Activated CD4-positive, alpha-beta T cell treated with anti-CD3 and anti-CD28 coated beads for 36 hours (primary cell): ENCODE data around the gene IL6R. TPM values are rescaled to one million over a fixed set of nuclear protein-coding genes. Genes with fewer than 3 reads are reported as not detected.

Experiments
- ATAC-seq: fragments of 200-7000 bp; cut with Tn5 transposase; one replicate; pipeline ENCODE4 v1.10.0; 2021; ENCODE audit warnings: mild to moderate bottlenecking, moderate library complexity
- CTCF ChIA-PET: fragments of 350-600 bp; sonication (Branson Sonifier 250); formaldehyde crosslinking; loops from one replicate; lab custom pipeline; 2021; ENCODE audit warnings: antibody characterized with exemption; lab: Charles Lee
- POLR2A ChIA-PET: fragments of 350-600 bp; sonication (Branson Sonifier 250); formaldehyde crosslinking; loops from one replicate; lab custom pipeline; 2021; ENCODE audit warnings: antibody characterized with exemption, inconsistent platforms; lab: Charles Lee
- DNase-seq: peaks from one replicate; pipeline ENCODE4 v3.0.0-alpha.2; 2020
- H3K27ac Mint-ChIP-seq: one replicate; pipeline ENCODE4 v1.8.0; 2021; ENCODE audit warnings: mixed read lengths
- H3K27me3 Mint-ChIP-seq: one replicate; pipeline ENCODE4 v1.8.0; 2021; ENCODE audit warnings: mixed read lengths
- H3K36me3 Mint-ChIP-seq: one replicate; pipeline ENCODE4 v1.8.0; 2021; ENCODE audit warnings: low read depth, mixed read lengths
- H3K4me1 Mint-ChIP-seq: one replicate; pipeline ENCODE4 v1.8.0; 2021; ENCODE audit warnings: mixed read lengths
- H3K4me3 Mint-ChIP-seq: one replicate; pipeline ENCODE4 v1.8.0; 2021; ENCODE audit warnings: mild to moderate bottlenecking, moderate library complexity, mixed read lengths
- H3K9me3 Mint-ChIP-seq: one replicate; pipeline ENCODE4 v1.8.0; 2021; ENCODE audit warnings: low read depth, mixed read lengths
- intact Hi-C, 2 experiments: fragments of 100-400 bp; cut with DNase I in 1 of 2; cut with micrococcal nuclease in 1 of 2; formaldehyde crosslinking; loops; one replicate each; pipeline versions ENCODE4 v1.14.2 to v1.15.1; 2022 to 2024; cut with DNase I, micrococcal nuclease
- total RNA-seq, 2 experiments: library from RNA; stranded (reverse); gene quantifications; one replicate each; pipeline ENCODE4 v1.2.3, GENCODE V29; 2021

IL6R gene
- total RNA-seq, 2 experiments from 2014 or later: 13.1 to 14.0 TPM

DNA sequence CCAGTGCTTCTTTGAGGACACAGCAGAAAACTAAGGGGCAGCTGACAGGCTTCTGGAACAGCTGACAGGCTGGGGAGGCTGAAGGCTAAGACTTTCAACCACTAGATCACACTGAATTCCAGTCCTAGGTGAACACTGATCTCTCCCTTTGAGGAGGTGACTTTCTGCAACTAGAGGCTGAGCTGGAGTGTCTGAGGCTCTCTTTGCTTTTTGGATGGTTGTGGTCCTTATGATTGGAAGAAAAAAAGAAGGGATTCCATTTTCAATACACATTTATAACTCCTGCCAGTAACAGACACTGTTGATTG lies 1.4 kb downstream of the IL6R start:
- H3K4me1 Mint-ChIP-seq: peaks cover 86% of the 10 kb centered on the region
- no peaks in the 10 kb centered on the region for H3K9me3 Mint-ChIP-seq
- H3K27ac Mint-ChIP-seq: peak overlapping the region; percentile 95
- CTCF ChIA-PET: interaction anchor here (0.7 to 3.6 kb wide), 12 partner anchors 13 to 472 kb away, joined by 3 to 20 read pairs (median 4); no protein-coding TSS in a partner anchor
- H3K4me3 Mint-ChIP-seq: peak overlapping the region; percentile 83
- peaks cover 8% of the 10 kb centered on the region for H3K36me3 Mint-ChIP-seq
- DNase-seq (no peak), ATAC-seq (no peak)
- intact Hi-C loops: loop anchor here (2.0 to 5.0 kb wide), 6 partner anchors 16 to 201 kb away; partner anchors contain the start of gene ADAR (in 1 of the 2)
- POLR2A ChIA-PET: interaction anchor here (1.5 to 1.9 kb wide), 2 partner anchors 12 to 33 kb away, joined by 3 to 12 read pairs; no protein-coding TSS in a partner anchor
- H3K27me3 Mint-ChIP-seq: no peaks in the 10 kb centered on the region

DNA sequence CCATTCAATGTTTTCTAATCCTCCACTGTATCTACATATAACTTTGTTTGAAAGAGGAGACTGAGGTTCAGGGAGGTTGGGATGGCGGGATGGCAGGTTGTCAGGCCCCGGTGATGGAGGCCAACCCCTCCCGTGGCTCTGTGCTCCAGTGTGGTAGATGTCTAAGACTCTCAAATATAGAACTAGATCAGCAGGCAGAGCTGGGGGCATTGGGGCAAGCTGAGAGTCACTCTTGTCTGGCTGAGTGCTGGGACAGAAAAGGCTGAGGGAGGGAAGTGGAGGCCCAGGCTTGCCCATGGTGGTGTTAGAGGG lies 1.7 kb downstream of the IL6R start:
- DNase-seq (no peak), ATAC-seq (peak; percentile 10)
- intact Hi-C loops: loop anchor here (1.0 to 5.0 kb wide), 11 partner anchors 16 to 200 kb away; partner anchors contain the start of gene ADAR (in 1 of the 2)
- H3K4me1 Mint-ChIP-seq: peaks cover 88% of the 10 kb centered on the region
- no peaks in the 10 kb centered on the region for H3K9me3 Mint-ChIP-seq
- peaks cover 8% of the 10 kb centered on the region for H3K36me3 Mint-ChIP-seq
- ChIA-PET CTCF (interaction anchor here (0.7 to 3.6 kb wide), 13 partner anchors 12 to 766 kb away, joined by 3 to 20 read pairs (median 4); partner anchors contain the start of gene KRTCAP2), POLR2A (interaction anchor here (0.6 to 1.9 kb wide), 4 partner anchors 11 to 70 kb away, joined by 3 to 12 read pairs (median 3); no protein-coding TSS in a partner anchor)
- peak overlapping the region; percentile 95 for H3K27ac Mint-ChIP-seq
- peak overlapping the region; percentile 83 for H3K4me3 Mint-ChIP-seq
- H3K27me3 Mint-ChIP-seq: no peaks in the 10 kb centered on the region

DNA sequence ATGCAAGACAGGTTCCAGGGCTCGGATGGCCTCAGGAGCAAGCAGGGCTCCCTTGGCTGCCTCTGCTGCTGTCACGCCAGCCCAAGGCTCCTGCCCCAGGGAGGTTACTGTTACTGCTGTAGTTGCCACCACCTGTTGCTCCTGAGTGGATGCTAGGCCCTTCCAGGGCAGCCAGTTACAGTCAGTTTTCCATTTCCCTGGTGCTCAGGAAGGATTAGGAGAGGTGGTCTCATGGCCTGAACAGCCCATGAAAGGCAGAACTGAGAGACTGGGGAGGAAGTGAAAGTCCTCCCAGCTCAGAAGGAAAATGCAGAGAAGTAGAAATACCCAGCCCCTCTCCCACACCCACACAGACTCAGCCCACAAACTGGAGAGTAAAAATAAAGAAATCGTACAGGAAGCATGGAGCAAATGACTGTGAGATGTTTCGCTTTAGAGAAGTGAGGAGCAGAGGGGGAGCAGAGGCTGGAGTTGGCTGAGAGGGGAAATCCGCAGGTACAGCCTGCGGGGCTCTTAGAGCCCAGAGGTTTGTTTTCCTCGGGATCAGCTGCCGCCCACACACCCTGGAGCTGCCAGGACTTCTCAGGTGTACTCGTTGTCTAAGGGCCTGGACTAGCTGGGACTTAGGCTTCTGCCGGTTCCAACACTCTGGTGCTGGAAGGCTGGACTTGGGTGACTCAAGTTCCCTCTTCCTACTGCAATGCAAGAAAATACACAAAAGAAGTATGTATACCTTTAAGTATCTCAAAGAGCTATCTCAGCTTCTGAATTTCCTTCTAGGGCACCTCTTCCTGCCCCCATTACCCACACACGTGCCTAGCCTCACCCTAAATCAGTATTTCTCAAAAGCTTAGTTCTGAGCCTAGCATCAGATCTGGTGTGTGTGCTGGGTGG lies 2.3 kb downstream of the IL6R start:
- ChIA-PET CTCF (interaction anchor here (0.8 to 3.6 kb wide), 14 partner anchors 12 to 766 kb away, joined by 3 to 20 read pairs (median 4); partner anchors contain the start of gene KRTCAP2), POLR2A (interaction anchor here (0.6 to 1.9 kb wide), 5 partner anchors 11 to 69 kb away, joined by 3 to 12 read pairs (median 3); no protein-coding TSS in a partner anchor)
- Mint-ChIP-seq H3K9me3 (no peaks in the 10 kb centered on the region), H3K4me3 (peak overlapping the region; percentile 83), H3K27ac (peak overlapping the region; percentile 95), H3K36me3 (peaks cover 8% of the 10 kb centered on the region), H3K27me3 (no peaks in the 10 kb centered on the region), H3K4me1 (peaks cover 87% of the 10 kb centered on the region)
- DNase-seq: peak; percentile 81
- intact Hi-C loops: loop anchor here (1.0 to 5.0 kb wide), 11 partner anchors 15 to 200 kb away; partner anchors contain the start of gene ADAR (in 1 of the 2)
- ATAC-seq: peak; percentile 43

DNA sequence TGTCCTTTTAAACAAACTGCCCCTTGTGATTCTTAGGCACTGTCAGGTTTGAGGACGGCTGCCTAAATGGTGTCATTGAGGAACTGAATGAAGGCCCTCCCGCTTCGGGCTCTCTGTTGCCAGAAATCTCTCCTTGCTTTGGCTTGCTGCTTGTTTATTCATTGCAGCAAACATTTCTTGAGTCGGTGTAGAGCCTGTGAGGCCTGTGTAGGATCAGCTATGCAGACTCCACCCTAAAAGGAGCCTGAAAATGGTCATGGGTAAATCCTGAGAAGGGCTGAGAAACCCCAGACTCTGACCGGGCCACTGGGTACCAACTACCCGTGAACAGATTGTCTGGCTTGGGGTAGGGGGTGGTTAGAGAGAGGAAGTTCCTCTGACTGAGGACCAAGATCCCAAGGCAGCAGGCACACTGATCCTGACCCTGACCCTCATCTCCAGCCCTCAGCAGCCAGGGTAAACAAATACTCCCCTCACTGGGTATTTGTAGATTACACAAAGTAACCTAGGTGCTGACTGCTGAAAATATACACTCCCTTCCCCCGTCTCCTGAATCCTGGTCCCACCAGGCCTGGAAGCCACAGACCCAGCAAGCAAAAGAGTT lies 3.1 kb downstream of the IL6R start:
- Mint-ChIP-seq H3K4me3 (peak overlapping the region; percentile 83), H3K4me1 (peaks cover 83% of the 10 kb centered on the region), H3K27me3 (no peaks in the 10 kb centered on the region), H3K36me3 (peaks cover 8% of the 10 kb centered on the region), H3K9me3 (no peaks in the 10 kb centered on the region), H3K27ac (peak overlapping the region; percentile 95)
- no peak for ATAC-seq
- ChIA-PET CTCF (interaction anchor here (0.9 to 3.6 kb wide), 8 partner anchors 8 to 59 kb away, joined by 3 to 20 read pairs (median 4); no protein-coding TSS in a partner anchor), POLR2A (interaction anchor here (0.6 to 1.9 kb wide), 4 partner anchors 10 to 309 kb away, joined by 3 to 12 read pairs (median 4); no protein-coding TSS in a partner anchor)
- intact Hi-C loops: loop anchor here in 1 of 2 experiments (5.0 kb wide), 1 partner anchor 199 kb away; the partner anchor contains the start of gene ADAR
- DNase-seq: no peak

DNA sequence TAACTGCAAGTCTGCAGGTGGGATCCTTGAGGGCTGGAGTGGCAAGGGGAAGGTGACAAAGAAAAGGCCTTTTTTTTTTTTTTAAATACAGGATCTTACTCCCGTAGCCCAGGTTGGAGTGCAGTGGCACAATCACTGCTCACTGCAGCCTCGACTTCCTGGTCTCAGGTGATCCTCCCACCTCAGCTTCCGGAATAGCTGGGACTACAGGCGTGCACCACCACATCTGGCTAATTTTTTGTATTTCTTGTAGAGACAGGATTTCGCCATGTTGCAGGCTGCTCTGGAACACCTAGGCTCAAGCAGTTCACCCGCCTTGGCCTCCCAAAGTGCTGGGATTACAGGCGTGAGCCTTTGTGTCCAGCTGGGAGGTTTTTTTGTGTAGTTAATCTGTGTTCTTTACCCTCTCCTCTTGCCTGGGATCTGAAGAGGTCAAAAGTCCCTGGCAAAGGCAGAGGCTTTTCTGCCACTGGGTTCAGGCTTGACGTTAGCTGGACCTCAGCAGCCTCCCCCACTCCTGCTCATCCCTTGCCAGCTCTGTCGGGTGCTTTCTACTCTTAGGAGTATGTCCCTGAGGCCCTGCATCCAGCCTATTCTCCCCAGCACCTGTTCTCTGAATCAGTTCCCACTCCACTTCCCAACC lies 5.2 kb downstream of the IL6R start:
- Mint-ChIP-seq H3K4me3 (peak overlapping the region; percentile 45), H3K36me3 (peaks cover 8% of the 10 kb centered on the region), H3K27ac (peak overlapping the region; percentile 95), H3K27me3 (no peaks in the 10 kb centered on the region), H3K9me3 (no peaks in the 10 kb centered on the region), H3K4me1 (peaks cover 79% of the 10 kb centered on the region)
- DNase-seq (no peak), ATAC-seq (no peak)
- CTCF ChIA-PET: interaction anchor here (1.4 to 2.3 kb wide), 4 partner anchors 7 to 75 kb away, joined by 3 to 6 read pairs (median 6); no protein-coding TSS in a partner anchor
- POLR2A ChIA-PET: interaction anchor here (0.6 to 0.7 kb wide), 3 partner anchors 10 to 107 kb away, joined by 3 to 4 read pairs (median 3); no protein-coding TSS in a partner anchor
- intact Hi-C loops: no loop called here

DNA sequence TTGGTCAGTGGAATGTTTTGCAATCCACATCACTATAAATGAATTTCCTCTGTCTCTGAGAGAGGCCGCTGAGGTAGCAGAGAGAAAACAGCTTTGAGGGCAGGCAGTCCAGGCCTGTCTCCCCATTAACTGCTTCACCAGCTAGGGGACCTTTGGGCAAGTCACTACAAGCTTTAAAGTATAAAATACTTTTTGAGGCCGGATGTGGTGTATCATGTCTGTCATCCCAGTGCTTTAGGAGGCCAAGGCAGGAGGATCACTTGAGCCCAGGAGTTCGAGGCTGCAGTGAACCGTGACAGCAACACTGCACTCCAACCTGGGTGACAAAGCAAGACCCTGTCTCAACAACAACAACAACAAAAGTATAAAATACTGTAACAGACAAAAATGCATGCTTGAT lies 6.4 kb downstream of the IL6R start:
- peak overlapping the region; percentile 92 for H3K27ac Mint-ChIP-seq
- ATAC-seq (no peak), DNase-seq (no peak)
- H3K9me3 Mint-ChIP-seq: no peaks in the 10 kb centered on the region
- intact Hi-C loops: no loop called here
- ChIA-PET POLR2A (interaction anchor here (0.7 kb wide), 1 partner anchor 24 kb away, joined by 3 read pairs; no protein-coding TSS in a partner anchor), CTCF (interaction anchor here (0.6 to 2.3 kb wide), 3 partner anchors 8 to 54 kb away, joined by 3 to 6 read pairs (median 3); no protein-coding TSS in a partner anchor)
- peaks cover 8% of the 10 kb centered on the region for H3K36me3 Mint-ChIP-seq
- H3K4me3 Mint-ChIP-seq: no peak overlapping the region
- peaks cover 84% of the 10 kb centered on the region for H3K4me1 Mint-ChIP-seq
- no peaks in the 10 kb centered on the region for H3K27me3 Mint-ChIP-seq

DNA sequence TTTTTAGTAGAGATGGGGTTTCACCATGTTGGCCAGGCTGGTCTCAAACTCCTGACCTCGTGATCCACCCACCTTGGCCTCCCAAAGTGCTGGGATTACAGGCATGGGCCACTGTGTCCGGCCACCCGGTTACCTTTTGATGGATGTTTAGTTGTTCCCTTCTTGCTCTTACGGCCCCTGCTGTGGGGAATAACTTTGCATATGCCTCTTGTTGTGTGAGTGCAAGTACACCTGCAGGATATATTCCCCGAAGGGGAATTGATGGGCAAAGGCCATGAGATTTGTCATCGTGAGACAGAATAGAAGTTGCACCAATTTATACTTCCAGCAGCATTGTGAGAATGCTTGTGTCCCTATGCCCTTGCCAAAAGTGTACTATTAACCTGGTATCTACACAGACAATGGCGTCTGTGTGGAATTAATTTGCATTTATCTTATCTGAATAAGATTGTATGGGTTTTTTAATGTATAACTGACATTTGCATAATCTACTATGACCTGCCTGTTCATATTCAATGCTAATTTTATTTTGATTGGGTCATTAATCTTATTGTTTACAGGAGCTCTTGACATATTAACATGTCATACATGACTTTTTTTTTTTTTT lies 8.1 kb downstream of the IL6R start:
- DNase-seq: no peak
- Mint-ChIP-seq H3K4me1 (peaks cover 81% of the 10 kb centered on the region), H3K27ac (peak overlapping the region; percentile 45), H3K27me3 (no peaks in the 10 kb centered on the region), H3K4me3 (no peak overlapping the region), H3K36me3 (peaks cover 8% of the 10 kb centered on the region), H3K9me3 (no peaks in the 10 kb centered on the region)
- intact Hi-C loops: no loop called here
- ATAC-seq: no peak
- POLR2A ChIA-PET: interaction anchor here (0.6 kb wide), 1 partner anchor 26 kb away, joined by 6 read pairs; no protein-coding TSS in a partner anchor
- CTCF ChIA-PET: interaction anchor here (1.2 to 2.3 kb wide), 2 partner anchors 13 to 26 kb away, joined by 3 to 6 read pairs; no protein-coding TSS in a partner anchor

DNA sequence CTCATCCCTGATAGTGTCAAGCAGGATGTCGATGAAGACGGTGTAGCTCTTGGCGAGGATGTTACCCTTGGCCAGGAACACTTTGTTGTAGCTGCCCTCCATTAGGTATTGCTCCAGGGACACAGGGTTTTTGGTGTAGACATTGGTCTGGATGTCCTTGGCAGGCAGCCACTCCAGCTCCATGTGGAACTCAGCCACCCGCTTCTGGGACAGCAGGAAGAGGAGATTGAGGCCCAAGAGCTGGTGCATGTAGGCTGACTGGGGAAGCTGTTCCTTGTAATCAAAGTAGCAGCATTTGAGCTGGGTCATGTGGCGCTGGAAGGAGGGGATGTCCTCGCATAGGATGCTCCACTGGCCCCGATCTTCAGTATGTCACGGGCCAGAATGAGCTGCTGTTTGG lies 9.5 kb downstream of the IL6R start:
- ATAC-seq (no peak), DNase-seq (no peak)
- Mint-ChIP-seq H3K36me3 (peaks cover 8% of the 10 kb centered on the region), H3K4me1 (peaks cover 81% of the 10 kb centered on the region), H3K4me3 (no peak overlapping the region), H3K27ac (peak overlapping the region; percentile 26), H3K9me3 (no peaks in the 10 kb centered on the region), H3K27me3 (no peaks in the 10 kb centered on the region)
- CTCF ChIA-PET: interaction anchor here (1.0 to 2.3 kb wide), 4 partner anchors 15 to 80 kb away, joined by 3 to 6 read pairs (median 4); no protein-coding TSS in a partner anchor
- intact Hi-C loops: no loop called here
- POLR2A ChIA-PET: interaction anchor here (0.6 to 0.7 kb wide), 2 partner anchors 69 to 436 kb away, joined by 3 to 4 read pairs; no protein-coding TSS in a partner anchor

DNA sequence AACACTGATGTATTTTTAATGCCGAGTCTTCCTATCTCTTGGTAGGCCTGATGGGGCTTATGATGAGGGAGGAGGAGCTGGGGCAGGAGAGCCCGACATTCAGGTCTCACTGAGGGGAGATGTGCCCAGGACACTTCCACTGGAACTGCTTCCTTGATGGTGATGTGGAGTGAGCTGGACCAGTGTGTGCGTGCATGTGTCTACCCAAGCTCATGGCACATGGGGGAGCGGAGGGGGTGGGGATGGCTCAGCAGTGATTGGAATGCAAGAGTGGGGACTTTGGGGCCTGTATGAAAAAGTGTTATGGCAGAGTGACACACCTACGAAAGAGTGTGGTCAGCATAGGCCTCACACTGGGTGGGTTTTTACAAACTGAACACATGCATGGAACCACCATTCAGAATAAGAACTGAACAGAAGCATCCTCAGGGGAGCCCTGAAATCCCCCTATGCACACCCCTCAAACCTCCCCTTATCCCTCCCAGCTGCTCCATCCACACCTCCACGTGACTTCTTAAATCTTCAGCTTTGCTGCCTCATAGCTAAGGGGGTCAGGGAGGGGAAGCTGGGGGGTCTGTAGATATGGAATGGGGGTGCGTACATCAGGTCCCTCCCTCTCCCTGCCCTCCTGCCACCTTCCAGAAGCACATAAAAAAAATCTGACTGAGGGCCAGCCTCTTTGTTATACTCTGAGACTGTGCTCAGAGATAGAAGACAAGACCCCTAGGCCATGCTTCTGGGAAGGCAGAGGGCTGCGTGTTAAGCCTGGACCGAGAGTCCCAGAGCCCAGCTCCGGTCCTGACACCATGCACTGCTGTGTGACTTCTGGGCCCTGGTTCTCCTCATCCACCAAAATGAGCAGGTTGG lies 11.6 kb downstream of the IL6R start:
- no peaks in the 10 kb centered on the region for H3K9me3 Mint-ChIP-seq
- ATAC-seq (no peak), DNase-seq (no peak)
- CTCF ChIA-PET: interaction anchor here (0.7 to 3.9 kb wide), 5 partner anchors 7 to 82 kb away, joined by 3 to 20 read pairs (median 3); no protein-coding TSS in a partner anchor
- intact Hi-C loops: no loop called here
- POLR2A ChIA-PET: interaction anchor here (0.6 to 0.7 kb wide), 2 partner anchors 47 to 375 kb away, joined by 4 read pairs; no protein-coding TSS in a partner anchor
- H3K36me3 Mint-ChIP-seq: no peaks in the 10 kb centered on the region
- peaks cover 80% of the 10 kb centered on the region for H3K4me1 Mint-ChIP-seq
- no peak overlapping the region for H3K4me3 Mint-ChIP-seq
- no peaks in the 10 kb centered on the region for H3K27me3 Mint-ChIP-seq
- H3K27ac Mint-ChIP-seq: peak overlapping the region; percentile 16
